AG04449 (cell line): ENCODE measurements around the gene FLOT1.

Experiments used
- CTCF ChIA-PET: fragments of 350-600 bp; formaldehyde crosslinking; extraction: SDS; loops from one replicate; lab custom pipeline; 2021; ENCODE audit warnings: antibody characterized with exemption; lab: Yijun Ruan, JAX
- POLR2A ChIA-PET: fragments of 400-600, 350-600 bp; formaldehyde crosslinking; extraction: SDS; loops from one replicate; lab custom pipeline; 2020; ENCODE audit warnings: antibody characterized with exemption, inconsistent platforms; lab: Yijun Ruan, JAX
- DNase-seq: peaks from one replicate; pipeline ENCODE4 v3.0.0-alpha.2; 2010; ENCODE audit warnings: low read depth, low spot score
- H3K4me3 ChIP-seq: 2 replicates; pipeline ENCODE4 v1.5.1; 2011; ENCODE audit warnings: low read depth, mild to moderate bottlenecking, control low read depth, low read length
- CTCF ChIP-seq: IDR thresholded peaks from one replicate; pipeline ENCODE4 v1.5.1; 2011; ENCODE audit warnings: mild to moderate bottlenecking, moderate library complexity, low read length, control low read depth, inconsistent platforms; ENCODE audit not compliant: insufficient read depth; ENCODE audit errors: missing control alignments

The FLOT1 gene

GRCh38 chr6:30777155-30777485 lies 34.6 kb upstream of the FLOT1 start:
- TF ChIP-seq CTCF = no peak
- no peak overlapping the region for H3K4me3 ChIP-seq
- no peak for DNase-seq
- ChIA-PET CTCF (interaction anchor here (1.2 to 3.3 kb wide), 5 partner anchors 11 to 55 kb away, joined by 3 to 16 read pairs (median 3); no protein-coding TSS in a partner anchor), POLR2A (interaction anchor here (1.1 to 1.3 kb wide), 2 partner anchors 33 to 42 kb away, joined by 3 to 5 read pairs; partner anchors contain the start of gene IER3)

GRCh38 chr6:30776390-30777154 lies 34.1 kb upstream of the FLOT1 start:
- no peak overlapping the region for H3K4me3 ChIP-seq
- POLR2A ChIA-PET = interaction anchor here (1.1 to 1.3 kb wide), 2 partner anchors 32 to 43 kb away, joined by 3 to 5 read pairs; partner anchors contain the start of gene IER3
- no peak for TF ChIP-seq CTCF
- no peak for DNase-seq
- CTCF ChIA-PET = interaction anchor here (1.2 to 3.3 kb wide), 5 partner anchors 10 to 310 kb away, joined by 3 to 16 read pairs (median 3); no protein-coding TSS in a partner anchor

GRCh38 chr6:30775104-30775503 lies 32.6 kb upstream of the FLOT1 start:
- TF ChIP-seq CTCF = no peak
- DNase-seq = no peak
- POLR2A ChIA-PET = no interaction called here
- CTCF ChIA-PET = interaction anchor here (1.4 to 1.9 kb wide), 2 partner anchors 53 to 312 kb away, joined by 3 to 5 read pairs; no protein-coding TSS in a partner anchor
- no peak overlapping the region for H3K4me3 ChIP-seq

GRCh38 chr6:30774701-30775100 lies 32.2 kb upstream of the FLOT1 start:
- TF ChIP-seq CTCF = no peak
- ChIA-PET POLR2A (no interaction called here), CTCF (no interaction called here)
- DNase-seq = no peak
- no peak overlapping the region for H3K4me3 ChIP-seq

GRCh38 chr6:30770592-30770991 lies 28.1 kb upstream of the FLOT1 start:
- TF ChIP-seq CTCF = no peak
- ChIA-PET POLR2A (interaction anchor here (2.3 to 2.8 kb wide), 3 partner anchors 11 to 18 kb away, joined by 16 to 42 read pairs (median 33); no protein-coding TSS in a partner anchor), CTCF (interaction anchor here (1.1 to 1.9 kb wide), 4 partner anchors 8 to 52 kb away, joined by 3 to 6 read pairs (median 4); no protein-coding TSS in a partner anchor)
- H3K4me3 ChIP-seq = no peak overlapping the region
- DNase-seq = no peak
